Keratinocyte (primary cell): ENCODE data around the gene ATP9B. TPM values are rescaled to one million over a fixed set of nuclear protein-coding genes. Genes with fewer than 3 reads are reported as not detected.

Source experiments
- DNase-seq: peaks from one replicate; pipeline ENCODE4 v3.0.0-alpha.2; 2011; ENCODE audit warnings: low read depth, missing footprints, low spot score
- FAIRE-seq: peaks from 2 replicates; lab custom pipeline; 2011; peaks lifted over from hg19 to GRCh38; lab: Jason Lieb, UNC
- H2AFZ ChIP-seq: 2 replicates; pipeline ENCODE4 v1.6.0; 2012; ENCODE audit warnings: low read length, control low read depth, inconsistent platforms; ENCODE audit not compliant: control insufficient read depth
- H3K27ac ChIP-seq: 2 replicates; pipeline ENCODE4 v1.5.1; 2011; ENCODE audit warnings: low read length; ENCODE audit not compliant: control insufficient read depth, insufficient read depth
- H3K27me3 ChIP-seq: 3 replicates; pipeline ENCODE4 v1.6.0; 2011; ENCODE audit warnings: low read length; ENCODE audit not compliant: control insufficient read depth, insufficient read depth; ENCODE audit errors: extremely low read depth
- H3K36me3 ChIP-seq, 2 experiments: 2 replicates in 1 of 2; 3 replicates in 1 of 2; pipeline ENCODE4 v1.5.1; 2011; ENCODE audit warnings: low read length in 2 of 2, mild to moderate bottlenecking in 1 of 2; ENCODE audit not compliant: control insufficient read depth in 2 of 2, insufficient read depth in 2 of 2; ENCODE audit errors: extremely low read depth in 1 of 2
- H3K4me1 ChIP-seq: 3 replicates; pipeline ENCODE4 v1.5.1; 2011; ENCODE audit warnings: low read length; ENCODE audit not compliant: control insufficient read depth, insufficient read depth; ENCODE audit errors: extremely low read depth
- H3K4me2 ChIP-seq: 3 replicates; pipeline ENCODE4 v1.6.0; 2011; ENCODE audit warnings: low read depth, low read length; ENCODE audit not compliant: control insufficient read depth, insufficient read depth; ENCODE audit errors: extremely low read depth
- H3K4me3 ChIP-seq, 3 experiments: fragments of 200-600 bp in 1 of 3; sonication (generic) in 1 of 3; 2 replicates in 2 of 3; 3 replicates in 1 of 3; pipeline ENCODE4 v1.5.1; 2011 to 2016; ENCODE audit warnings: low read length in 3 of 3, mild to moderate bottlenecking in 3 of 3, control low read depth in 2 of 3, inconsistent platforms in 1 of 3, low read depth in 1 of 3, mixed read lengths in 1 of 3, mixed run types in 1 of 3, moderate library complexity in 1 of 3; ENCODE audit not compliant: control insufficient read depth in 2 of 3, insufficient read depth in 2 of 3; ENCODE audit errors: extremely low read depth in 1 of 3
- H3K79me2 ChIP-seq: 2 replicates; pipeline ENCODE4 v1.6.0; 2012; ENCODE audit warnings: low read length; ENCODE audit not compliant: control insufficient read depth, insufficient read depth
- H3K9ac ChIP-seq: 3 replicates; pipeline ENCODE4 v1.6.0; 2011; ENCODE audit warnings: low read length; ENCODE audit not compliant: control insufficient read depth, insufficient read depth; ENCODE audit errors: extremely low read depth
- H3K9me1 ChIP-seq: 3 replicates; pipeline ENCODE4 v1.6.0; 2011; ENCODE audit warnings: low read length; ENCODE audit not compliant: control insufficient read depth, insufficient read depth; ENCODE audit errors: extremely low read depth
- H3K9me3 ChIP-seq: 2 replicates; pipeline ENCODE4 v1.5.1; 2012; ENCODE audit warnings: low read depth, low read length; ENCODE audit not compliant: control insufficient read depth
- H4K20me1 ChIP-seq: 3 replicates; pipeline ENCODE4 v1.6.0; 2011; ENCODE audit warnings: low read length; ENCODE audit not compliant: control insufficient read depth, insufficient read depth; ENCODE audit errors: extremely low read depth
- EZH2 ChIP-seq: IDR thresholded peaks from one replicate; pipeline ENCODE4 v1.6.1; 2012; ENCODE audit warnings: inconsistent platforms, mild to moderate bottlenecking, low read length, moderate library complexity
- dilution Hi-C: fragments of 300-500 bp; cut with MboI; formaldehyde crosslinking; loops from one replicate; pipeline ENCODE4 v1.7.0; 2020; ENCODE audit warnings: low sequenced_read_pairs; ENCODE audit not compliant: extremely low pct_ligation_motif_present
- polyA plus RNA-seq, 5 experiments: library from polyadenylated mRNA; depleted of rRNA in 3 of 5; stranded (reverse) in 3 of 5; stranded (forward) in 1 of 5; unstranded in 1 of 5; fragments of >200 nt; gene quantifications; 1 replicate in 1 of 5; 2 replicates in 3 of 5; 3 replicates in 1 of 5; pipeline versions ENCODE4 v1.2.1 to v1.2.3, GENCODE V29; 2011 to 2012; ENCODE audit warnings: missing spikeins in 2 of 5, low read depth in 1 of 5, low replicate concordance in 1 of 5
- TF ChIP-seq, protein P1 (sequence below), 3 experiments: IDR thresholded peaks in 1 of 3; conservative IDR thresholded peaks in 1 of 3; optimal IDR thresholded peaks in 1 of 3; 2 replicates in 2 of 3; 3 replicates in 1 of 3; pipeline versions ENCODE3 to v1.5.1; 2011; ENCODE audit warnings: low read length in 3 of 3, mild to moderate bottlenecking in 3 of 3, moderate library complexity in 2 of 3, control low read depth in 1 of 3, inconsistent platforms in 1 of 3; ENCODE audit not compliant: insufficient read depth in 2 of 3; ENCODE audit errors: extremely low read depth in 1 of 3

ATP9B gene
- polyA plus RNA-seq, 1 donor (not counting 4 experiments of a cell fraction or from before 2014, with no cell fraction given): 16.1 TPM

GRCh38 chr18:79049506-79049905, 19.7 kb upstream of the ATP9B start:
- Histone ChIP-seq H3K27ac (no peak overlapping the region), H3K4me2 (no peak overlapping the region), H3K4me3 (no peak overlapping the region), H3K27me3 (no peaks in the 10 kb centered on the region), H3K9me1 (no peaks in the 10 kb centered on the region), H2AFZ (no peak overlapping the region), H3K9me3 (no peaks in the 10 kb centered on the region), H3K4me1 (no peaks in the 10 kb centered on the region), H3K9ac (no peak overlapping the region), H3K79me2 (no peaks in the 10 kb centered on the region), H3K36me3 (no peaks in the 10 kb centered on the region), H4K20me1 (no peaks in the 10 kb centered on the region)
- TF ChIP-seq, protein P1, sequence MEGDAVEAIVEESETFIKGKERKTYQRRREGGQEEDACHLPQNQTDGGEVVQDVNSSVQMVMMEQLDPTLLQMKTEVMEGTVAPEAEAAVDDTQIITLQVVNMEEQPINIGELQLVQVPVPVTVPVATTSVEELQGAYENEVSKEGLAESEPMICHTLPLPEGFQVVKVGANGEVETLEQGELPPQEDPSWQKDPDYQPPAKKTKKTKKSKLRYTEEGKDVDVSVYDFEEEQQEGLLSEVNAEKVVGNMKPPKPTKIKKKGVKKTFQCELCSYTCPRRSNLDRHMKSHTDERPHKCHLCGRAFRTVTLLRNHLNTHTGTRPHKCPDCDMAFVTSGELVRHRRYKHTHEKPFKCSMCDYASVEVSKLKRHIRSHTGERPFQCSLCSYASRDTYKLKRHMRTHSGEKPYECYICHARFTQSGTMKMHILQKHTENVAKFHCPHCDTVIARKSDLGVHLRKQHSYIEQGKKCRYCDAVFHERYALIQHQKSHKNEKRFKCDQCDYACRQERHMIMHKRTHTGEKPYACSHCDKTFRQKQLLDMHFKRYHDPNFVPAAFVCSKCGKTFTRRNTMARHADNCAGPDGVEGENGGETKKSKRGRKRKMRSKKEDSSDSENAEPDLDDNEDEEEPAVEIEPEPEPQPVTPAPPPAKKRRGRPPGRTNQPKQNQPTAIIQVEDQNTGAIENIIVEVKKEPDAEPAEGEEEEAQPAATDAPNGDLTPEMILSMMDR (optimal IDR thresholded peaks at IDR 0.05 in 1 of 3, IDR thresholded peaks at IDR 0.05 in 1 of 3, conservative IDR thresholded peaks at IDR 0.05 in 1 of 3; ENCODE audit: extremely low read depth in 1 of 3, insufficient read depth in 2 of 3, low read length in 3 of 3): no peak
- no peak for TF ChIP-seq EZH2
- DNase-seq (no peak), FAIRE-seq (no peak)
- dilution Hi-C loops: no loop called here

DNA sequence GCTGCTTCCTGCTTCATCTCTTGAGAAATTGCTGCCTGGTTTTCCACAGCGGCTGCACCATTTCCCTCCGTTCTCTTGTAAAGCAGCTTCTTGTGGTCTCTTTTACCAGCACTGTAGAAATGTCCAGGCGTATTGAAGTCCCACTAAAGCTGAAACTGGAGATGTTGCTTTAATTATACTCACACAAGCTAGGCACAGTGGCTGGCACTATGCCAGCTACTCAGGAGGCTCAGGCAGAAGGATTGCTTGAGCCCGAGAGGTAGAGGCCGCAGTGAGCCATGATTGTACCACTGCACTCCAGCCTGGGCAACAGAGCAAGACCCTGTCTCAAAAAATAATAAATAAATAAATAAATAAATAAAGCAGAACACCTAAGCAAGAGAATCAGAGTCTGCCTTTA, 19.2 kb upstream of the ATP9B start:
- H3K4me2 ChIP-seq: no peak overlapping the region
- no peak for FAIRE-seq
- no peaks in the 10 kb centered on the region for H3K9me3 ChIP-seq
- H3K9ac ChIP-seq: no peak overlapping the region
- TF ChIP-seq EZH2: no peak
- TF ChIP-seq, protein P1 (optimal IDR thresholded peaks at IDR 0.05 in 1 of 3, IDR thresholded peaks at IDR 0.05 in 1 of 3, conservative IDR thresholded peaks at IDR 0.05 in 1 of 3; ENCODE audit: extremely low read depth in 1 of 3, insufficient read depth in 2 of 3, low read length in 3 of 3): no peak
- H4K20me1 ChIP-seq: no peaks in the 10 kb centered on the region
- no peaks in the 10 kb centered on the region for H3K9me1 ChIP-seq
- H3K27ac ChIP-seq: no peak overlapping the region
- no peaks in the 10 kb centered on the region for H3K27me3 ChIP-seq
- no peak overlapping the region for H2AFZ ChIP-seq
- dilution Hi-C loops: no loop called here
- H3K4me3 ChIP-seq: no peak overlapping the region
- H3K36me3 ChIP-seq: no peaks in the 10 kb centered on the region
- no peaks in the 10 kb centered on the region for H3K4me1 ChIP-seq
- DNase-seq: no peak
- H3K79me2 ChIP-seq: no peaks in the 10 kb centered on the region
